ENCODE measurements around the gene PDXP.
"Not testable (repeated sequence)": the region's sequence is repeated elsewhere in the genome, so short reads cannot be mapped to it uniquely, and the experiment has no call there.

PDXP gene, protein sequence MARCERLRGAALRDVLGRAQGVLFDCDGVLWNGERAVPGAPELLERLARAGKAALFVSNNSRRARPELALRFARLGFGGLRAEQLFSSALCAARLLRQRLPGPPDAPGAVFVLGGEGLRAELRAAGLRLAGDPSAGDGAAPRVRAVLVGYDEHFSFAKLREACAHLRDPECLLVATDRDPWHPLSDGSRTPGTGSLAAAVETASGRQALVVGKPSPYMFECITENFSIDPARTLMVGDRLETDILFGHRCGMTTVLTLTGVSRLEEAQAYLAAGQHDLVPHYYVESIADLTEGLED

DNA sequence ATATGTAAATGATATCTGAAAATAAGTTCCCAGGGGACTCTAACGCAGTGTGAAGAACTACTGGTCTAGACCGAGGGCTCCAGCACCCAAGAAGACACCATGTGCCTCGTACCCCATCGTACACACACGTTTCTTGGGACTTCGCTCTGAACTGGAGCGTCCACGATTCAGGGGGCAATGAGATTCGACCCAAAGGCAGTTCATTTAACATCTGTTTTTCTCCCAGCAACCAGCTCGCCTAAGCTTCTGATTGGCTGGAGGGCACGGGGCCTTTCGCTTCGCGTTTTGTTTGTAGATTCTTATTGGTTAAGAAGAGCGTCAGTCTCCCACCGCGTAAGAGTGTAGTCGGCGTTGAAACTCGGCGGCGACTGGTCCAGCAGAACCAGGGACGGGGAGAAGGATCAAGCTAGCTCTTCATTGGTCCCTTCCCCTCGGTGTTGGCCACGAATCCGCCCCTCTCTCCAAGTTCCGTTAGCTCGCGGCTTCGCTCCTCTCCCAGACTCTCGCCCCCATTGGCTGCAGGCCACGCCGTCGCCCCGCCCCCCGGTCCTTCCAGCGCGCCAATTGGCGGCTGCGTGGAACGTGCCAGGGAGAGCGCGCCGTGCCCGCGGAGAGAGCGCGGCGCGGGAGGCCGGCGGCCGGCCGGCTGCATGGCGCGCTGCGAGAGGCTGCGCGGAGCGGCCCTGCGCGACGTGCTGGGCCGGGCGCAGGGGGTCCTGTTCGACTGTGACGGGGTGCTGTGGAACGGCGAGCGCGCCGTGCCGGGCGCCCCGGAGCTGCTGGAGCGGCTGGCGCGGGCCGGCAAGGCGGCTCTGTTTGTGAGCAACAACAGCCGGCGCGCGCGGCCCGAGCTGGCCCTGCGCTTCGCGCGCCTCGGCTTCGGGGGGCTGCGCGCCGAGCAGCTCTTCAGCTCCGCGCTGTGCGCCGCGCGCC is at the start of gene PDXP:
PDXP (plus strand) TSS at position 591 of the 933 bp plus-strand sequence; CDS start at position 651, 60 bp downstream.
- DNase-seq (ENCODE audit: low read depth in 2 of 2), result peak; percentile 95 to 99

DNA sequence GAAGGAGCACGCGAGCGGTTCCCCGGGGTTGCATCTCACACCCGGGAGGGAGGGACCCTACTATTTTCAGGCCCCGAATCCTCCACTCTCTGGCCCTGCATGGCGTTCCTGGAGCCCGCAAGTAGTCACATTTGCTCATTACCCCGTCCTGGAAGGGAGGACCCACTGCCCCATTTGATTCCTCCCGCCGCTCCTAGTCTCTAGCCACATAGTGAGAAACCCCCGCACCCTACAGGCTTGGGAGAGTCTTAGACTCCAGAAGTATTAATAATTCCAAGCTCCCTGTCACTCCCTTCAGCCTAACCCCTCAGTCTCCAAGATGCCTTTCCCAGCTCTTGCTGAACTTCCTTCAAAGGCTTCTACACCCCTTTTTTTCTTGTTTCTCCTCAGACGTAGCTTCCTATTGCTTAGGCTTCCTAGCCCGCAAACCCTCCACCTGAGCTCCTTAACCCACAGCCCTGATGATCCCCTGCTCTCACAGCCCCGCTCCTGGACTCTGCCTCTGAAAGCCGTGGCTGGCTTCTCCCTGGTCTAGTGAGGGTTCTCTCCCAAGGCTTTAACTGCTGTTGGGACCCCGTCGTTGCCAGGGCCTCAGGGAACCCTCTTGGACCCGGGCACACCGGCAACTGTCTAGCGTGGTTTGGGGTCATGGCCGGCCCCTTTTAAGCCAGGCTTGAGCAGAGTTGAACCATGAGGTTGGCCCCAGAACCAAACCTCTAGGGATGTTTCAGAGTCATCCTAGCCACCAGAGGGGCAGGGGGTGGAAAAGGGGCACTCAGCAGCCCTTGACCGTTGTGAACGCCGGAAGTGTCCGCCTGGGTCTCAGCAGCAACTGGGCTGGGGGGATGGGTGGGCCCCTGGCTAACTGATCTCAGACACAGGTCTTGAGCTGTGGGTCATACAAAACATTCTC is 49.0 kb upstream of the PDXP start:
- DNase-seq (ENCODE audit: low read depth in 2 of 2), result no peak

DNA sequence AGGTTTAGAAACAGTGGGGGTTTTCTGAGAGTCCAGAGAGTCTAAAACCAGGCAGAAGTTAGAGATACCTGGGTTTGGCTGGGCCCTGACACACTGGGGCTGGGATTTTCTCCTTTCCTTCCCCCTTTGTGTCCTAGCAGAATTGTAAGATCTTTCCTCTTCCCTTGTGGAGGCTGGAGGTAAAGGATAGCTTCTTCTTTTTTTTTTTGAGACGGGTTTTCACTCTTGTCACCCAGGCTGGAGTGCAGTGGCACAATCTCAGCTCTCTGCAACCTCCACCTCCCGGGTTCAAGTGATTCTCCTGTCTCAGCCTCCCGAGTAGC is 48.4 kb upstream of the PDXP start:
- DNase-seq (ENCODE audit: low read depth in 2 of 2), result not testable (repeated sequence)

DNA sequence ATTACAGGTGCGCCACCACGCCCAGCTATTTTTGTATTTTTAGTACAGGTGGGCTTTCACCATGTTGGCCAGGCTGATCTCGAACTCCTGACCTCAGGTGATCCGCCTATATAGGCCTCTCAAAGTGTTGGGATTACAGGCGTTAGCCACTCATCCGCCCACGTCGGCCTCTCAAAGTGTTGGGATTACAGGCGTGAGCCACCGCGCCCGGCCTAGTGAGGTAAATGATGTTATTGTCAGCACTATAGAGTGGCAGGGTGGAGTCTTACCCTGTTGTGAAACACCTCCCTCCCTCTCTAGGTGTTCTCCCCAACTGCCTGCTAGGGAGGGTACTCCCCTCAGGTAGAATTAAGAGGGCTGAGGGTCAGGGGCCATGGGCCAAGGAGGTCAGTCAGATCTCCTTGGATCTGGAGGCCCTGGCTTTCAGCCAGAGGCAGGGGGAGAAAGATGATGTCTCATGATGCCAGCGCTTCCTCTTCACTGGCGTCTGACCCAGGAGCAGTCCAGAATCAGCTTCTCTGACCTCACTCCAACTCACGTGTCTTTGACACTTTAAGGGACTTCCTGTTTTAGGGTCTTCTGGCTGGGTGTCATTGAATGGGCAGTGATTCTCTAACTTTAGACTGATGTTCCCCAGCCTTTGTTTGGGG is 47.9 kb upstream of the PDXP start:
- DNase-seq (ENCODE audit: low read depth in 2 of 2), result no peak

DNA sequence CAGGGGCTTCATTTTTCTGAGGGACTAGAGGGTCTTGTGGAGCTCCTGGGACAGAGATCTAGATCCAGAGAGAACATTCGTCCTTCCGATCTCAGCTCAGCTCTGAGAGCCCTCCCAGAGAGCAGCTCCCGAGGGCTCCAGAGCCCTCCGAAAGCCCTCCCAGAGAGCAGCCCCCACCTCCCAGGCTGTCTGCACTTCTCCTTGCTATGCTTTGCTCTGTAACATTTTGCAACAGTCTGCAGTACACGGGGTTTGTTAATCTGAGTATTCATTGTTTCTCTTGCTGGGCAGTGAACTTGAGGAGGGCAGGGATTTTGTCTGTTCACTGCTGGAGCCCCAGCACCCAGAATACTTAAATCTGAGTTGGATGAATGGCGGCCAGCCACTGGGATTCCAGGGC is 47.3 kb upstream of the PDXP start:
- DNase-seq (ENCODE audit: low read depth in 2 of 2), result no peak

DNA sequence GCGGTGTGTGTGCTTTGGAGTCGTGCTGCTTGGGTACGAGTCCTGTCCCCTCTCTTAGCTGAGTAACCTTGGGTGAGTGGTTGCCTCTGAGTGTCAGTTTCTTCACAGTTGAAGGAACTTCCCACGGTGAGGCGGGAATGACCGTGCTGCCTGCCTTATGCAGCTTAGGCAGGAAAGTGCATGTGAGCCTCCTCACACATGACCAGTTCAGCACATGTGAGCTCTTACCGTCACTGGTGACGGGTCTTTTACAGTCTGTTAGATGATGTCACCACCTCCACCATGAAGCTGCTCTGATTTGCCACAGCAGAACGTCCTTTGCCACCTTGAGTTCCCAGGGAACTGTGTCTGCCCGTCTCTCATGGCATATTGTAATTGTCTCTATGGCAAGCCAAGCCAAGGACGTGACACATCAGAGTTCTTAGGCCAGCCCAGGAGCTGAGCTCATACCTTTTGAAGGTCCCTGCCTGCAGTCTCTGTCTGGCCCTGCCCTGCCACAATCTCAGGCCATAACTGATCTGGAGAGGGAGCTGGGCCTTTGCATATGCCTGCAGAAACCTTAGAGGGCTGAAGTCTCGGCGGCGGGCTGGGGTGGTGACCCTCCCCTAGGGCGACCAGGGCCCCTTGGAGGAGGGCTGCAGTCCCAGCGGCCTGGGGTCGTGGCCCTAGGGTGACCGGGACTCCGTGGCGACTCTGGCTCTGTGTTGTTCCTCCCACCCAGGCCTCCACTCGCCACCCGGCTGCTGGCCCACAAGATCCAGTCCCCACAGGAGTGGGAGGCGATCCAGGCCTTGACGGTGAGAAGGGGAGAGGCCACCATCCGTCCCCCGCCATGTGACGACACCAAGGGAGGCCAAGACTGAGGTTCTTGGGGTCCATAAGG is 42.1 kb upstream of the PDXP start:
- no peak for DNase-seq (ENCODE audit: low read depth in 2 of 2)

DNA sequence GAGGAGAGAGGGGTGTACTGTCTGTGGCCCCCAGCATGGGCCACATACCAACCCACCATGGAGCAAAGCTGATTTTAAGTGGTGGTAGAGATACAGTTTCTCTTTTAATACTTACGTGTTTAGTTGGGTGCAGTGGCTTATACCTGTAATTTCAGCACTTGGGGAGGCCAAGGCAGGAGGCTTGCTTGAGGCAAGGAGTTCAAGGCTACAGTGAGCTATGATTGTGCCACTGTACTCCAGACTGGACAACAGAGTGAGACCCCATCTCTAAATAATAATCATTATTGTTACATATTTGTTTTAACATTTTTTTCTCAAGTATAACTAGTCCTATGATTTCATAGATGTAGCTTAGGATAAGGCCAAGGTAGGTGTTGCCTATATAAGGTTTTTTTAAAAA is 41.1 kb upstream of the PDXP start:
- DNase-seq (ENCODE audit: low read depth in 2 of 2), result no peak

DNA sequence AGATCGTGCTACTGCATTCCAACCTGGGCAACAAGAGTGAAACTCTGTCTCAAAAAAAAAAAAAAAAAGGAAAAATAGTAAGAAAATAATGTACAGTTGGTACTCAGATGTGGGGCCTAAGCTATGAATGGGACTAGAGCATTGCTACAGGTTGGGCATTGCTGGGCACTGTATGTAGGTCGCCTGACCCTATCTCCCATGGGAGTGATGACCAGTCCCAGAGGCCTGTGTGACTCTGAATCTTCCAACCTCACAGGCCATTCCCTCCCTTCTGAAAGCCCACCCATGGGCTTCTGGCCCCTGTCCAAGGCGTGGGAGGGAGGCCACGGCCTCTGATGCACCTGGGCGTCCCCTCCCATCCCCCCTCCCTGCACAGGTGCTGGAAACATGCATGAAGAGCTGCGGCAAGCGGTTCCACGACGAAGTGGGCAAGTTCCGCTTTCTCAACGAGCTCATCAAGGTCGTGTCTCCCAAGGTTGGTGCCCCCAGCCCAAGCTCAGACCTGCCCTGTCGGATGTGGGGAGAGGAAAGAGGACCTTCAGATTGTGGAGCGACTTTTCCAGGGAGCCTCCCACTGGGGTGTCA is 40.4 kb upstream of the PDXP start:
- DNase-seq (ENCODE audit: low read depth in 2 of 2), result no peak

DNA sequence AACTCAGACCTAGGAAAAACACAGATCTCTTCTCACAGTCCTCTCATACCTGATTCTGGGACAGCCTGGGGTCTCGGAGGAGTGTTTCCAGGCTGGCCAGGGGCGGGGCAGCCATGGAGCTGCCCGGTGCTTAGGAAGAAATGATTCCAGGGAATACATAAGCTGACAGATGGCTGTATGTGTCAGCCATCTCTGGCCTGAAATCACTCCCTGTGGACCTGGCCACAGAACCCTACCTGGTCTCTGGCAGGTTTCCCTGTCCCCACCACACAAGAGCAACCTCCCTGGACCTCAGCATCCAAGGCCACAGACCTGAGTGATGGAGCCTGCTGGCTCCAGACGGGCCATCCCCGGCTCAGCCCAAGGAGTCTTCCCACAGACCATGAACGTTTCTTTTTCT is 39.8 kb upstream of the PDXP start:
- DNase-seq (ENCODE audit: low read depth in 2 of 2), result no peak

DNA sequence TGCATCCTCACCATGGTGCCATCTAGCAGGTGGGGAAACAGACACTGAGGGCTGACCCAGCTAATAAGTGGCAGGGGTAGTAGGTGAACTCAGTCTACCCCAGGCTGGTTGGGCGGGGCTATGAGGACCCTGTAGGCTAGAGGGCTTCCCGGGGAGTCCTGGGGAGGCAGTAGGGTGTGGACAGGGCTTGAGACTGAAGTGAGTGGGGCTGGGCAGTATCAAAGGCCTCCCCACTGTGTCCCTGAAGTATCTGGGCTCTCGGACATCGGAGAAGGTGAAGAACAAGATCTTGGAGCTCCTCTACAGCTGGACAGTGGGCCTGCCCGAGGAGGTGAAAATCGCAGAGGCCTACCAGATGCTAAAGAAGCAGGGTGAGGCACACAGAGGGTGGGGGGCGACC is 38.5 kb upstream of the PDXP start:
- no peak for DNase-seq (ENCODE audit: low read depth in 2 of 2)

DNA sequence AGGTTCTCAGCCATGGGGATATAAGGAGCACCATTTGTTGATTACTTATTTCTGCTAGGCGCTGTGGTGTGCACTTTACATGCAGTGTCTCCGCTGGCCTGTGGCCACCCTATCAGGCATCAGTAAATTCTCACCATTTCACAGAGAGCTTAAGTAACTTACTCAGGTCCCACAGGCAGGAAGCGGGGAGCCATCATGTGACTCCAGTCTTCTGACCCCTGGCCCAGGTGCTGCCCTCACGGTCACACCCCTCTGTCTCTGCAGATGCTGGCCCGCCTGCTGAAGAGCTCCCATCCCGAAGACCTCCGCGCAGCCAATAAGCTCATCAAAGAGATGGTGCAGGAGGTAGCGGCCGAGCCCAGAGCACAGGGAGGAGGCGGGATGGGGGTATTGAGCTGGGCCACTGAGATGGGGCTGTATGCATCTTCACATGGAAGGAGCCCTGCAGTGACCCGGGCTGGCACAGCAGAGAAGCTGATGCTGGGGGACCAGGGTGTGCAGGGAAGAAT is 37.1 kb upstream of the PDXP start:
- DNase-seq (ENCODE audit: low read depth in 2 of 2), result no peak

DNA sequence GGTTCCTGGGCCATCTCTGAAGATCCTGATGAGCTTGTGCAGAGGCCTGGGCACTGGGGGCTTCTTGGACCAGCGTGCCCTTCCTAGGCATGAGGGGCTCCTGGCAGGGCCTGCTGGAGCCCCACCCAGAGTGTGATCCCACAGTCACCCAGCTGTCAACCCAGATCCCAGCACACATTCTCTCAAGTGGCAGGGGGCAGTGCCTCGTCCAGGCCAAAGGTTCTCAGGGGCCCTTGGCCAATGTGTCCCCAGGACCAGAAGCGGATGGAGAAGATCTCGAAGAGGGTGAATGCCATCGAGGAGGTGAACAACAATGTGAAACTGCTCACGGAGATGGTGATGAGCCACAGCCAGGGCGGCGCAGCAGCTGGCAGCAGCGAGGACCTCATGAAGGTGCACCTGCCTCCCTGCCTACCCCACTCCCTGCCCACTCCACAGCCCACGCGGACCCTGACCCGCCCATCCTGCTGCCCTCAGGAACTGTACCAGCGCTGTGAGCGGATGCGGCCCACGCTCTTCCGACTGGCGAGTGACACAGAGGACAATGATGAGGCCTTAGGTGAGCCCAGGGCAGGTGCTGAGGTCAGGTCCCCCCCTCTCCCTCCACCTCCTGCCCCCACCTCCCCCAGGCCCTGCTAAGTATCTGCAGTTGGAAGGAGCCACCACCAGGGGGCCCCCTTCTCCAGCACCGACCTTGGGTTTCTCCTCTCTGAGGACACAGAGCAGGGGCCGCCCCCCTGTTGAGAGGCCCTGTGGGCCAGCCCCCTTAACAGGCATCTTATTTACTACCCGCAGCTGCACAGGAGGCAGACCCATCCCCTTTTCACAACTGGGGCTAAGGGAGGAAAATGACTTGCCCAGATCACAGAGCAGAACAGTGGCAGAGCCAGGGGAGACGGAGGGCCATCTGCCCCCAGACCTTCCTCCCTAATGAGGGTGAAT is 35.2 kb upstream of the PDXP start:
- peak; percentile 51 to 70 for DNase-seq (ENCODE audit: low read depth in 2 of 2)

DNA sequence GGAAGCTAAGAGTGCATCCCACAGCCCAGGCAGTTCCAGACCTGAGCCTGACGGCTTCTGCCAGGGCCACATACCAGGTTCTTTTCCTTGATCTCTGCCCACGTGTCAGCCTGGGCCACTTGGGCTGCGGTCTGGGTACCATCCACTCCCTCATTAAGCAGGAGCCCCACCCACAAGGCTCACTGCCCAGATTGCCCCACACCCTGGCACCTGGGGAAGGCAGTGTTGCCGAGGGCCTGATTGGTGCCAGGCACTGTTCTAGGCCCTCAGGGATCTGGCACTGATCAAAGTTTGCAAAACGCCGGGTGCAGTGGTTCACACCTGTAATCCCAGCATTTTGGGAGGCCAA is 34.5 kb upstream of the PDXP start:
- no peak for DNase-seq (ENCODE audit: low read depth in 2 of 2)

DNA sequence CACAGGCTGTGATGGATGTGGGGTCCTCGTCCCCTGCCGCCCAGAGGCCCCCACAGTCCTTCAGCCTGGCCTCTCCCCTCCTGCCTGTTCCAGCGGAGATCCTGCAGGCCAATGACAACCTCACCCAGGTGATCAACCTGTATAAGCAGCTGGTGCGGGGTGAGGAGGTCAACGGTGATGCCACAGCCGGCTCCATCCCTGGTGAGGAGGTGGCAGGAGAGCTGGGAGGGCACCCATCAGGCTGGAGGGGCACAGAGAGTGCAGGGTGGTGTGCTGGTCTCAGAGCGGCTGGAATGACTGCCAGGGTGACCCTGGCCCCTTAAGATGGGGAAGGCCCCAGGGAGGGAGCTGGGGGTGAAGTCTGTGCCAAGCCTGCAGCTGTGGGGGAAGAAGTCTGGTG is 33.6 kb upstream of the PDXP start:
- DNase-seq (ENCODE audit: low read depth in 2 of 2), result no peak

DNA sequence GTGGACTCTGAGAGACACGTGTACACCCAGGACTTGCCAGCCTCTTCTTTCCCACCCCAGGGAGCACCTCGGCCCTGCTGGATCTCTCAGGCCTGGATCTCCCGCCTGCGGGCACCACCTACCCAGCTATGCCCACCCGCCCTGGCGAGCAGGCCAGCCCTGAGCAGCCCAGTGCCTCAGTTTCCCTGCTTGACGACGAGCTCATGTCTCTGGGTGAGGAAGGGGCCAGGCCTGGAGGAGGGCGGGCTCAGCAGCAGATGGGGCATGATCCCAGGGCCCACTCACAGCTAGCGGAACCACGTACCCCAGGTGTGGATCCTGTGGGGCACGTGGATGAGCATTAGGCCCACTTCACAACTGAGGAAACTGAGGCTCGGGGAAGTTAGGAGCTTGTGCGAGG is 32.8 kb upstream of the PDXP start:
- DNase-seq (ENCODE audit: low read depth in 2 of 2), result no peak

DNA sequence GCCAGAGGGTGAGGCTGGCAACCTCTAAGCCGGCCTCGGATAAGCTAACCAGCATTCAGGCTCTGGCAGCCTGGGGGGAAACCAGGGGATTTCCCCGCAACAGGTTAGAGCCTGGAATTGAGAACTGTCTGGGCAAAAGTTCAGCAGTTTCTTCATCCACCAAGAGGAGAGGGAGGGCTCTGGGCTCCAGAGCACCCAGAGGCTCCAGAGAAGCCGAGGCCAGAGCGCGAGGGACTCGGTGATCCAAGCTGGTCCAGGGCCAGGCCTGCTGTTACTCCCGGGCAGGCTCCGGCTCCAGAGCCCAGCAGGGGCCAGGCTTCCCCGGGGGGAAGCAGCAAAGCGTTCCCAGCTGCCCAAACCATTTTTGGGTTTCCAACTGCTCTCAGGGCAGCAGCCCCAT is 32.4 kb upstream of the PDXP start:
- DNase-seq (ENCODE audit: low read depth in 2 of 2), result no peak

DNA sequence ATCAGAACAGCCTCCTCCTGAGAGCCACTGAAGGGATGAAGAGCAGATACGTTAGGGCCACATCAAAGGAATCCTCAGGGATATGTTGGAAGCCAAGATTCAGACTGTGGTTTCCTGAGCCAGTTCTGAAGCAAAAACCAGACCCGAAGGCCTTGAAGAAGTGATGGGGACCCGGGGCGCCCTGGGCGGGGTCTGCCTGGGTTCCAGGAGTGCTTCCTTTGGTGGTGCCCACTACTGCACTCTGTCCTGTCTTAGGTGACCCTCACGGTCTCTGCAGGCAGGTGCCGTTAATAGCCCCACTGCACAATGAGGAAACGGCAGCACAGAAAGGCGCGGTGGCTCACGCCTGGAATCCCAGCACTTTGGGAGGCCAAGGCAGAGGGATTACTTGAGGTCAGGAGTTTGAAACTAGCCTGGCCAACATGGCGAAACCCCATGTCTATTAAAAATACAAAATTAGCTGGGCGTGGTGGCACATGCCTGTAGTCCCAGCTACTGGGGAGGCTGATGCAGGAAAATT is 31.9 kb upstream of the PDXP start:
- no peak for DNase-seq (ENCODE audit: low read depth in 2 of 2)

DNA sequence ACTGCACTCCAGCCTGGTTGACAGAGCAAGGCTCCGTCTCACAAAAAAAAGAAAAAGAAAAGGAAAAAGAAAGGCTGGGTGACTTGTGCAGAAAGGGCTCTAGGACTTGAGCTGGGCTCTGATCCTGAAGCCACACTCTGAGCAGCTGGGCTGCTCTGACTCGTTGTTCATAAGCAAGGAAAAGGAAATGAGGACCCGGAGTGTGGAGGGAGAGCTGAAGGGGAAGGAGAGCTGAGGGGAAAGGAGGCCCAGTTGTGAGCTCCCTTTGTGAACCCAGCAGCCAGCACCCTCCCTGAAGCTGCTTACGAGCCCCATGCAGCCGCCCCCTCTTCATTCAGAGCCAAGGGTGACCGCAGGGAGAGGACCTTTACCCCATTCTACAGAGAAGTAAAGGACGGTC is 31.4 kb upstream of the PDXP start:
- no peak for DNase-seq (ENCODE audit: low read depth in 2 of 2)

DNA sequence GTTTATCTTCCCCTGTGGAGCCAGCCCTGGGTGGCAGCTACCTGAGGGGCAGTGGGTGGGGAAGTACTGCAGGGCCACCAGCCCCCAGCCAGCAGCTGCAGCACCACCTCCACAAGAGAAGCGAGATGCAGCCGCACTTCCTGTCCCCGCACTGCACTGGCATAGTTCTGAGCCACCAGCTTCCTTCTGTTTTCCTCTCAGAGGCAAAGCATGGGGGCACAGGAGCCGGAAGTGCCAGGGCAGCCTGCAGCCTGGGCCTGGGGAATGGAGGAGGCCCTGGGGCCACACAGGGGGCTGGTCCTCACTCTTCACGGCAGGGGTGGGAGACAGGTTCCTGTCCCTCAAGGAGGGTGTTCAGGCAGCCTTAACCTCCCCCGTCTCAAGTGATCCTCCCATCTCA is 31.0 kb upstream of the PDXP start:
- no peak for DNase-seq (ENCODE audit: low read depth in 2 of 2)
